Measurements from ENCODE around the gene GRK6. TPM values are rescaled to one million over a fixed set of nuclear protein-coding genes. Genes with fewer than 3 reads are reported as not detected.
A peak's percentile ranks its signal among the peaks of the same experiment; 100 is the strongest.

The GRK6 gene
- total RNA-seq, 1 donor from 2014 or later: 46.4 TPM

GRCh38 chr5:177486256-177486655 lies 59.8 kb downstream of the GRK6 start:
- Histone ChIP-seq H3K27me3 (ENCODE audit: control insufficient read depth, insufficient read depth, low read length) (no peaks in the 10 kb centered on the region), H3K36me3 (ENCODE audit: control insufficient read depth, insufficient read depth, low read length) (peaks cover 18% of the 10 kb centered on the region), H3K4me3 (ENCODE audit: low read depth, low read length) (no peak overlapping the region)
- TF ChIP-seq CTCF (IDR thresholded peaks at IDR 0.05; ENCODE audit: insufficient read depth, low read length, poor library complexity, severe bottlenecking): no peak
- DNase-seq (ENCODE audit: low read depth): no peak

GRCh38 chr5:177487144-177487543 lies 60.7 kb downstream of the GRK6 start:
- TF ChIP-seq CTCF (IDR thresholded peaks at IDR 0.05; ENCODE audit: insufficient read depth, low read length, poor library complexity, severe bottlenecking): no peak
- DNase-seq (ENCODE audit: low read depth): no peak
- H3K36me3 ChIP-seq (ENCODE audit: control insufficient read depth, insufficient read depth, low read length): peaks cover 19% of the 10 kb centered on the region
- H3K4me3 ChIP-seq (ENCODE audit: low read depth, low read length): no peak overlapping the region
- H3K27me3 ChIP-seq (ENCODE audit: control insufficient read depth, insufficient read depth, low read length): no peaks in the 10 kb centered on the region

- H3K36me3 ChIP-seq (ENCODE audit: control insufficient read depth, insufficient read depth, low read length): peaks cover 19% of the 10 kb centered on the region
- H3K27me3 ChIP-seq (ENCODE audit: control insufficient read depth, insufficient read depth, low read length): no peaks in the 10 kb centered on the region
- TF ChIP-seq CTCF (IDR thresholded peaks at IDR 0.05; ENCODE audit: insufficient read depth, low read length, poor library complexity, severe bottlenecking): no peak
- no peak for DNase-seq (ENCODE audit: low read depth)
- H3K4me3 ChIP-seq (ENCODE audit: low read depth, low read length): no peak overlapping the region
Measured at GRCh38 chr5:177487975-177488374, 61.5 kb downstream of the GRK6 start.

- peak; percentile 10 for TF ChIP-seq CTCF (IDR thresholded peaks at IDR 0.05; ENCODE audit: insufficient read depth, low read length, poor library complexity, severe bottlenecking)
- Histone ChIP-seq H3K36me3 (ENCODE audit: control insufficient read depth, insufficient read depth, low read length) (peaks cover 17% of the 10 kb centered on the region), H3K27me3 (ENCODE audit: control insufficient read depth, insufficient read depth, low read length) (no peaks in the 10 kb centered on the region), H3K4me3 (ENCODE audit: low read depth, low read length) (no peak overlapping the region)
- no peak for DNase-seq (ENCODE audit: low read depth)
Measured at GRCh38 chr5:177489119-177489716, 62.7 kb downstream of the GRK6 start.

- Histone ChIP-seq H3K27me3 (ENCODE audit: control insufficient read depth, insufficient read depth, low read length) (no peaks in the 10 kb centered on the region), H3K36me3 (ENCODE audit: control insufficient read depth, insufficient read depth, low read length) (peaks cover 14% of the 10 kb centered on the region), H3K4me3 (ENCODE audit: low read depth, low read length) (no peak overlapping the region)
- TF ChIP-seq CTCF (IDR thresholded peaks at IDR 0.05; ENCODE audit: insufficient read depth, low read length, poor library complexity, severe bottlenecking): no peak
- DNase-seq (ENCODE audit: low read depth): no peak
Measured at GRCh38 chr5:177490311-177490991, 64.0 kb downstream of the GRK6 start.

- TF ChIP-seq CTCF (IDR thresholded peaks at IDR 0.05; ENCODE audit: insufficient read depth, low read length, poor library complexity, severe bottlenecking): no peak
- no peak for DNase-seq (ENCODE audit: low read depth)
- Histone ChIP-seq H3K36me3 (ENCODE audit: control insufficient read depth, insufficient read depth, low read length) (peaks cover 14% of the 10 kb centered on the region), H3K4me3 (ENCODE audit: low read depth, low read length) (no peak overlapping the region), H3K27me3 (ENCODE audit: control insufficient read depth, insufficient read depth, low read length) (no peaks in the 10 kb centered on the region)
Measured at GRCh38 chr5:177490992-177491391, 64.5 kb downstream of the GRK6 start.

Data from kidney epithelial cell (primary cell).